Suppressor macrophage (primary cell): ENCODE results near the gene POT1.

Experiments
- DNase-seq, 4 experiments: peaks; one replicate each; pipeline ENCODE4 v3.0.0-alpha.2; 2020 to 2022

The POT1 gene

GRCh38 chr7:124800386-124800785 is 129.2 kb downstream of the POT1 start:
- DNase-seq = no peak

GRCh38 chr7:124799448-124799847 is 130.2 kb downstream of the POT1 start:
- no peak for DNase-seq

- DNase-seq = no peak
Measured at GRCh38 chr7:124796771-124797170, 132.9 kb downstream of the POT1 start.

GRCh38 chr7:124792696-124793095 is 136.9 kb downstream of the POT1 start:
- no peak for DNase-seq

- no peak for DNase-seq
Measured at GRCh38 chr7:124792002-124792401, 137.6 kb downstream of the POT1 start.

- no peak for DNase-seq
Measured at GRCh38 chr7:124791426-124791825, 138.2 kb downstream of the POT1 start.

GRCh38 chr7:124790645-124791044 is 139.0 kb downstream of the POT1 start:
- DNase-seq = no peak

- no peak for DNase-seq
Measured at GRCh38 chr7:124785994-124786393, 143.6 kb downstream of the POT1 start.

- DNase-seq = peak; percentile 16 to 46 (median 46)
Measured at GRCh38 chr7:124784879-124785818, 144.5 kb downstream of the POT1 start.

- DNase-seq = no peak
Measured at GRCh38 chr7:124783271-124783670, 146.4 kb downstream of the POT1 start.

- no peak for DNase-seq
Measured at GRCh38 chr7:124781907-124782734, 147.5 kb downstream of the POT1 start.

GRCh38 chr7:124781418-124781817 is 148.2 kb downstream of the POT1 start:
- no peak for DNase-seq

- no peak for DNase-seq
Measured at GRCh38 chr7:124780608-124781007, 149.0 kb downstream of the POT1 start.

- no peak for DNase-seq
Measured at GRCh38 chr7:124780056-124780455, 149.6 kb downstream of the POT1 start.

GRCh38 chr7:124779620-124780019 is 150.0 kb downstream of the POT1 start:
- no peak for DNase-seq

GRCh38 chr7:124779194-124779593 is 150.4 kb downstream of the POT1 start:
- DNase-seq = no peak

GRCh38 chr7:124777268-124777667 is 152.4 kb downstream of the POT1 start:
- no peak for DNase-seq

- no peak for DNase-seq
Measured at GRCh38 chr7:124776153-124776552, 153.5 kb downstream of the POT1 start.

GRCh38 chr7:124775422-124775821 is 154.2 kb downstream of the POT1 start:
- no peak for DNase-seq

GRCh38 chr7:124773938-124774337 is 155.7 kb downstream of the POT1 start:
- no peak for DNase-seq

GRCh38 chr7:124773339-124773738 is 156.3 kb downstream of the POT1 start:
- DNase-seq = no peak
